HG02759 (cell line): Measurements from ENCODE around the gene IL9.
"Not testable (repeated sequence)": the region's sequence is repeated elsewhere in the genome, so short reads cannot be mapped to it uniquely, and the experiment has no call there.

ENCODE experiments used
- ATAC-seq: cut with Tn5 transposase; IDR thresholded peaks from one replicate; pipeline ENCODE4 v1.9.1; 2021; ENCODE audit warnings: mild to moderate bottlenecking, moderate library complexity; ENCODE audit not compliant: unreplicated experiment

IL9 gene

GRCh38 chr5:135869935-135870334 is 25.7 kb downstream of the IL9 start:
- ATAC-seq = no peak

- no peak for ATAC-seq
Measured at GRCh38 chr5:135869276-135869675, 26.4 kb downstream of the IL9 start.

- no peak for ATAC-seq
Measured at GRCh38 chr5:135868681-135869080, 27.0 kb downstream of the IL9 start.

- no peak for ATAC-seq
Measured at GRCh38 chr5:135867599-135867998, 28.0 kb downstream of the IL9 start.

- ATAC-seq = no peak
Measured at GRCh38 chr5:135866016-135866415, 29.6 kb downstream of the IL9 start.

- no peak for ATAC-seq
Measured at GRCh38 chr5:135864503-135865435, 30.9 kb downstream of the IL9 start.

GRCh38 chr5:135862744-135863143 is 32.9 kb downstream of the IL9 start:
- ATAC-seq = no peak

GRCh38 chr5:135862086-135862485 is 33.6 kb downstream of the IL9 start:
- ATAC-seq = no peak

GRCh38 chr5:135861641-135862040 is 34.0 kb downstream of the IL9 start:
- ATAC-seq = no peak

- no peak for ATAC-seq
Measured at GRCh38 chr5:135859641-135860040, 36.0 kb downstream of the IL9 start.

- not testable (repeated sequence) for ATAC-seq
Measured at GRCh38 chr5:135859186-135859585, 36.5 kb downstream of the IL9 start.

GRCh38 chr5:135857630-135858311 is 37.9 kb downstream of the IL9 start:
- no peak for ATAC-seq

- no peak for ATAC-seq
Measured at GRCh38 chr5:135851915-135852845, 43.5 kb downstream of the IL9 start.

- ATAC-seq = no peak
Measured at GRCh38 chr5:135851186-135851914, 44.3 kb downstream of the IL9 start.

- ATAC-seq = no peak
Measured at GRCh38 chr5:135850671-135851070, 45.0 kb downstream of the IL9 start.

- ATAC-seq = no peak
Measured at GRCh38 chr5:135850231-135850630, 45.4 kb downstream of the IL9 start.

- ATAC-seq = no peak
Measured at GRCh38 chr5:135847976-135848375, 47.7 kb downstream of the IL9 start.

GRCh38 chr5:135846311-135846710 is 49.3 kb downstream of the IL9 start:
- ATAC-seq = no peak

GRCh38 chr5:135843571-135844337 is 51.9 kb downstream of the IL9 start:
- ATAC-seq = no peak

GRCh38 chr5:135842737-135843136 is 52.9 kb downstream of the IL9 start:
- ATAC-seq = no peak
